Prostate gland (tissue), 2 donors: ENCODE data around the gene CLIP1.

Experiments
- CTCF ChIP-seq, 4 experiments: fragments of 200-600 bp in 2 of 4; fragments of 450-650 bp in 2 of 4; sonication (generic) in 2 of 4; IDR thresholded peaks; 1 replicate in 3 of 4; 2 replicates in 1 of 4; pipeline ENCODE4 v1.5.1; 2016 to 2019; ENCODE audit warnings: antibody characterized with exemption in 4 of 4, mild to moderate bottlenecking in 2 of 4, moderate library complexity in 2 of 4
- POLR2A ChIP-seq: fragments of 450-650 bp; IDR thresholded peaks from one replicate; pipeline ENCODE4 v1.6.1; 2016; ENCODE audit warnings: antibody characterized with exemption, mild to moderate bottlenecking

GRCh38 chr12:122395319-122395718 lies 27.1 kb downstream of the CLIP1 start:
- TF ChIP-seq POLR2A = no peak
- TF ChIP-seq CTCF (IDR thresholded peaks at IDR 0.05) = no peak
